Neural progenitor cell (in vitro differentiated cells): ENCODE results near the gene CLCF1.

Experiments
- CTCF ChIP-seq: fragments of 200-600 bp; sonication (generic); IDR thresholded peaks from 2 replicates; pipeline ENCODE4 v1.5.1; 2017; ENCODE audit warnings: antibody characterized with exemption, mild to moderate bottlenecking
- EZH2 ChIP-seq: fragments of 200-600 bp; sonication (generic); IDR thresholded peaks from 2 replicates; pipeline ENCODE4 v1.6.1; 2017; ENCODE audit warnings: antibody characterized with exemption, mild to moderate bottlenecking, moderate library complexity
- EZH2phosphoT487 ChIP-seq: fragments of 200-600 bp; sonication (generic); IDR thresholded peaks from 2 replicates; pipeline ENCODE4 v1.6.1; 2017; ENCODE audit warnings: antibody characterized with exemption

GRCh38 chr11:67356864-67357561, 16.4 kb downstream of the CLCF1 start:
- TF ChIP-seq CTCF (peak; percentile 96), EZH2phosphoT487 (no peak), EZH2 (no peak)
